ENCODE results near the gene RBFOX2. TPM values are rescaled to one million over a fixed set of nuclear protein-coding genes. Genes with fewer than 3 reads are reported as not detected.

The RBFOX2 gene
- total and polyA plus RNA-seq, 2 of the 8 experiments (the other 6 are each of a cell fraction or from before 2014, with no cell fraction given): 121 to 122 TPM

DNA sequence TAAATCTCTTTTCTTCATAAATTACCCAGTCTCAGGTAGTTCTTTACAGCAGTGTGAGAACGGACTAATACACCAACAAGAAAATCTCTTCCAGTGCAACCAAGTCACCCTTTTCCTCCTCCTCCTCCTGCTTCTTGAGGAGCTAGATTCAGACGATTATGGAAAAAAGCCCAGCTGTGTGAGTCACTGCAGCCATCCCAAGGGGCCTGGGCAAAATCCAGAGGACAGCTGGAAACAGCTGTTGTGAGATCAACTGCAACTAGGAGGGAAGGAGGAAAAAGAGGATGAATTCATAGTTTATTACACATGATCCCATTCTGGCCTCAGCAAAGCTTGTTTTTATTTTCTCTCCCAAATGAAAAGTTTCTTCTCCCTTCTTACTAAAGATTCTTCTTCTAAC is 32.9 kb downstream of the RBFOX2 start (continued):
- TF ChIP-seq, protein P1, sequence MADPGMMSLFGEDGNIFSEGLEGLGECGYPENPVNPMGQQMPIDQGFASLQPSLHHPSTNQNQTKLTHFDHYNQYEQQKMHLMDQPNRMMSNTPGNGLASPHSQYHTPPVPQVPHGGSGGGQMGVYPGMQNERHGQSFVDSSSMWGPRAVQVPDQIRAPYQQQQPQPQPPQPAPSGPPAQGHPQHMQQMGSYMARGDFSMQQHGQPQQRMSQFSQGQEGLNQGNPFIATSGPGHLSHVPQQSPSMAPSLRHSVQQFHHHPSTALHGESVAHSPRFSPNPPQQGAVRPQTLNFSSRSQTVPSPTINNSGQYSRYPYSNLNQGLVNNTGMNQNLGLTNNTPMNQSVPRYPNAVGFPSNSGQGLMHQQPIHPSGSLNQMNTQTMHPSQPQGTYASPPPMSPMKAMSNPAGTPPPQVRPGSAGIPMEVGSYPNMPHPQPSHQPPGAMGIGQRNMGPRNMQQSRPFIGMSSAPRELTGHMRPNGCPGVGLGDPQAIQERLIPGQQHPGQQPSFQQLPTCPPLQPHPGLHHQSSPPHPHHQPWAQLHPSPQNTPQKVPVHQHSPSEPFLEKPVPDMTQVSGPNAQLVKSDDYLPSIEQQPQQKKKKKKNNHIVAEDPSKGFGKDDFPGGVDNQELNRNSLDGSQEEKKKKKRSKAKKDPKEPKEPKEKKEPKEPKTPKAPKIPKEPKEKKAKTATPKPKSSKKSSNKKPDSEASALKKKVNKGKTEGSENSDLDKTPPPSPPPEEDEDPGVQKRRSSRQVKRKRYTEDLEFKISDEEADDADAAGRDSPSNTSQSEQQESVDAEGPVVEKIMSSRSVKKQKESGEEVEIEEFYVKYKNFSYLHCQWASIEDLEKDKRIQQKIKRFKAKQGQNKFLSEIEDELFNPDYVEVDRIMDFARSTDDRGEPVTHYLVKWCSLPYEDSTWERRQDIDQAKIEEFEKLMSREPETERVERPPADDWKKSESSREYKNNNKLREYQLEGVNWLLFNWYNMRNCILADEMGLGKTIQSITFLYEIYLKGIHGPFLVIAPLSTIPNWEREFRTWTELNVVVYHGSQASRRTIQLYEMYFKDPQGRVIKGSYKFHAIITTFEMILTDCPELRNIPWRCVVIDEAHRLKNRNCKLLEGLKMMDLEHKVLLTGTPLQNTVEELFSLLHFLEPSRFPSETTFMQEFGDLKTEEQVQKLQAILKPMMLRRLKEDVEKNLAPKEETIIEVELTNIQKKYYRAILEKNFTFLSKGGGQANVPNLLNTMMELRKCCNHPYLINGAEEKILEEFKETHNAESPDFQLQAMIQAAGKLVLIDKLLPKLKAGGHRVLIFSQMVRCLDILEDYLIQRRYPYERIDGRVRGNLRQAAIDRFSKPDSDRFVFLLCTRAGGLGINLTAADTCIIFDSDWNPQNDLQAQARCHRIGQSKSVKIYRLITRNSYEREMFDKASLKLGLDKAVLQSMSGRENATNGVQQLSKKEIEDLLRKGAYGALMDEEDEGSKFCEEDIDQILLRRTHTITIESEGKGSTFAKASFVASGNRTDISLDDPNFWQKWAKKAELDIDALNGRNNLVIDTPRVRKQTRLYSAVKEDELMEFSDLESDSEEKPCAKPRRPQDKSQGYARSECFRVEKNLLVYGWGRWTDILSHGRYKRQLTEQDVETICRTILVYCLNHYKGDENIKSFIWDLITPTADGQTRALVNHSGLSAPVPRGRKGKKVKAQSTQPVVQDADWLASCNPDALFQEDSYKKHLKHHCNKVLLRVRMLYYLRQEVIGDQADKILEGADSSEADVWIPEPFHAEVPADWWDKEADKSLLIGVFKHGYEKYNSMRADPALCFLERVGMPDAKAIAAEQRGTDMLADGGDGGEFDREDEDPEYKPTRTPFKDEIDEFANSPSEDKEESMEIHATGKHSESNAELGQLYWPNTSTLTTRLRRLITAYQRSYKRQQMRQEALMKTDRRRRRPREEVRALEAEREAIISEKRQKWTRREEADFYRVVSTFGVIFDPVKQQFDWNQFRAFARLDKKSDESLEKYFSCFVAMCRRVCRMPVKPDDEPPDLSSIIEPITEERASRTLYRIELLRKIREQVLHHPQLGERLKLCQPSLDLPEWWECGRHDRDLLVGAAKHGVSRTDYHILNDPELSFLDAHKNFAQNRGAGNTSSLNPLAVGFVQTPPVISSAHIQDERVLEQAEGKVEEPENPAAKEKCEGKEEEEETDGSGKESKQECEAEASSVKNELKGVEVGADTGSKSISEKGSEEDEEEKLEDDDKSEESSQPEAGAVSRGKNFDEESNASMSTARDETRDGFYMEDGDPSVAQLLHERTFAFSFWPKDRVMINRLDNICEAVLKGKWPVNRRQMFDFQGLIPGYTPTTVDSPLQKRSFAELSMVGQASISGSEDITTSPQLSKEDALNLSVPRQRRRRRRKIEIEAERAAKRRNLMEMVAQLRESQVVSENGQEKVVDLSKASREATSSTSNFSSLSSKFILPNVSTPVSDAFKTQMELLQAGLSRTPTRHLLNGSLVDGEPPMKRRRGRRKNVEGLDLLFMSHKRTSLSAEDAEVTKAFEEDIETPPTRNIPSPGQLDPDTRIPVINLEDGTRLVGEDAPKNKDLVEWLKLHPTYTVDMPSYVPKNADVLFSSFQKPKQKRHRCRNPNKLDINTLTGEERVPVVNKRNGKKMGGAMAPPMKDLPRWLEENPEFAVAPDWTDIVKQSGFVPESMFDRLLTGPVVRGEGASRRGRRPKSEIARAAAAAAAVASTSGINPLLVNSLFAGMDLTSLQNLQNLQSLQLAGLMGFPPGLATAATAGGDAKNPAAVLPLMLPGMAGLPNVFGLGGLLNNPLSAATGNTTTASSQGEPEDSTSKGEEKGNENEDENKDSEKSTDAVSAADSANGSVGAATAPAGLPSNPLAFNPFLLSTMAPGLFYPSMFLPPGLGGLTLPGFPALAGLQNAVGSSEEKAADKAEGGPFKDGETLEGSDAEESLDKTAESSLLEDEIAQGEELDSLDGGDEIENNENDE (IDR thresholded peaks at IDR 0.05; ENCODE audit: insufficient replicate concordance, low read length): no peak
- no peak for TF ChIP-seq CHD2 (IDR thresholded peaks at IDR 0.05; ENCODE audit: low read length)
- no peak for TF ChIP-seq PHF8 (conservative IDR thresholded peaks at IDR 0.05; ENCODE audit: low read depth, low read length)
- TF ChIP-seq TEAD4 (IDR thresholded peaks at IDR 0.05; ENCODE audit: low read depth, low read length): no peak
- TF ChIP-seq SUZ12 (IDR thresholded peaks at IDR 0.05; ENCODE audit: low read length): no peak
- TF ChIP-seq GABPA (IDR thresholded peaks at IDR 0.05; ENCODE audit: borderline replicate concordance, insufficient read depth, low read length): no peak
- no peak for TF ChIP-seq YY1 (IDR thresholded peaks at IDR 0.05; ENCODE audit: low read depth, low read length)
- TF ChIP-seq, protein P2, sequence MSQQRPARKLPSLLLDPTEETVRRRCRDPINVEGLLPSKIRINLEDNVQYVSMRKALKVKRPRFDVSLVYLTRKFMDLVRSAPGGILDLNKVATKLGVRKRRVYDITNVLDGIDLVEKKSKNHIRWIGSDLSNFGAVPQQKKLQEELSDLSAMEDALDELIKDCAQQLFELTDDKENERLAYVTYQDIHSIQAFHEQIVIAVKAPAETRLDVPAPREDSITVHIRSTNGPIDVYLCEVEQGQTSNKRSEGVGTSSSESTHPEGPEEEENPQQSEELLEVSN (IDR thresholded peaks at IDR 0.05): no peak
- TF ChIP-seq, protein P3, sequence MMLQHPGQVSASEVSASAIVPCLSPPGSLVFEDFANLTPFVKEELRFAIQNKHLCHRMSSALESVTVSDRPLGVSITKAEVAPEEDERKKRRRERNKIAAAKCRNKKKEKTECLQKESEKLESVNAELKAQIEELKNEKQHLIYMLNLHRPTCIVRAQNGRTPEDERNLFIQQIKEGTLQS (IDR thresholded peaks at IDR 0.05; ENCODE audit: insufficient read depth, low read depth, low read length): no peak
- TF ChIP-seq TAF7 (optimal IDR thresholded peaks at IDR 0.05; ENCODE audit: borderline replicate concordance, low read depth, low read length): no peak
- TF ChIP-seq SP2 (IDR thresholded peaks at IDR 0.05; ENCODE audit: low read length): no peak

Data from H1 (cell line).